H1 (cell line): Measurements from ENCODE around the gene RBM45. TPM values are rescaled to one million over a fixed set of nuclear protein-coding genes. Genes with fewer than 3 reads are reported as not detected.

ENCODE experiments used
- CTCF ChIA-PET: fragments of 300-600 bp; sonication (Branson Sonifier 250); formaldehyde crosslinking; loops from one replicate; lab custom pipeline; 2021; ENCODE audit not compliant: partially characterized antibody; lab: Charles Lee
- POLR2A ChIA-PET: fragments of 300-600 bp; sonication (Branson Sonifier 250); formaldehyde crosslinking; loops from one replicate; lab custom pipeline; 2021; ENCODE audit warnings: inconsistent platforms; ENCODE audit not compliant: partially characterized antibody; lab: Charles Lee
- DNase-seq, 2 experiments: peaks; one replicate each; pipeline versions ENCODE4 v3.0.0 to v3.0.0-alpha.2; 2010 to 2022; ENCODE audit warnings: low spot score in 2 of 2, low read depth in 1 of 2, mixed read lengths in 1 of 2
- FAIRE-seq: peaks from 2 replicates; lab custom pipeline; 2011; peaks lifted over from hg19 to GRCh38; lab: Jason Lieb, UNC
- H2AFZ ChIP-seq: 2 replicates; pipeline ENCODE4 v1.8.1; 2012; ENCODE audit warnings: low read length, inconsistent platforms
- H2AK5ac ChIP-seq: 2 replicates; pipeline ENCODE4 v1.6.1; 2013; ENCODE audit warnings: low read depth, low read length
- H2BK120ac ChIP-seq: replicated peaks from 2 replicates; pipeline ENCODE3; 2013; ENCODE audit warnings: low read depth, low read length, inconsistent platforms
- H2BK12ac ChIP-seq: 2 replicates; pipeline ENCODE4 v1.6.1; 2013; ENCODE audit warnings: low read depth, low read length
- H2BK15ac ChIP-seq: 2 replicates; pipeline ENCODE4 v1.6.1; 2013; ENCODE audit warnings: low read length
- H2BK20ac ChIP-seq: 2 replicates; pipeline ENCODE4 v1.6.1; 2013; ENCODE audit warnings: low read length
- H2BK5ac ChIP-seq: 2 replicates; pipeline ENCODE4 v1.6.1; 2013; ENCODE audit warnings: low read depth, low read length
- H3K14ac ChIP-seq: 2 replicates; pipeline ENCODE4 v1.6.1; 2013; ENCODE audit warnings: inconsistent platforms; ENCODE audit not compliant: insufficient read length
- H3K18ac ChIP-seq: 2 replicates; pipeline ENCODE4 v1.6.1; 2013; ENCODE audit warnings: low read length; ENCODE audit errors: extremely low read depth
- H3K23ac ChIP-seq: 2 replicates; pipeline ENCODE4 v1.6.1; 2013; ENCODE audit warnings: inconsistent platforms; ENCODE audit not compliant: insufficient read length
- H3K23me2 ChIP-seq: 2 replicates; pipeline ENCODE4 v1.6.1; 2013; ENCODE audit warnings: low read depth, low read length
- H3K27ac ChIP-seq: 2 replicates; pipeline ENCODE4 v1.6.1; 2011; ENCODE audit warnings: low read depth, low read length, inconsistent platforms
- H3K27me3 ChIP-seq, 4 experiments: replicated peaks in 1 of 4; 1 replicate in 1 of 4; 2 replicates in 3 of 4; pipeline versions ENCODE4 v1.6.1 to v1.8.1; 2011 to 2013; ENCODE audit warnings: low read length in 3 of 4, mild to moderate bottlenecking in 3 of 4, inconsistent platforms in 2 of 4, mixed read lengths in 2 of 4, moderate library complexity in 1 of 4; ENCODE audit not compliant: control insufficient read depth in 3 of 4, insufficient read depth in 3 of 4; ENCODE audit errors: extremely low read depth in 1 of 4
- H3K36me3 ChIP-seq, 4 experiments: 2 replicates each; pipeline versions ENCODE4 v1.6.1 to v1.8.1; 2011 to 2013; ENCODE audit warnings: mild to moderate bottlenecking in 4 of 4, low read length in 3 of 4, moderate library complexity in 2 of 4, control low read depth in 1 of 4, inconsistent platforms in 1 of 4; ENCODE audit not compliant: insufficient read depth in 4 of 4, control insufficient read depth in 2 of 4
- H3K4ac ChIP-seq: replicated peaks from 2 replicates; pipeline ENCODE3; 2013; ENCODE audit warnings: low read length, low read depth, mixed read lengths, inconsistent platforms; ENCODE audit not compliant: insufficient read length
- H3K4me1 ChIP-seq, 4 experiments: replicated peaks in 1 of 4; 1 replicate in 1 of 4; 2 replicates in 3 of 4; pipeline versions ENCODE4 v1.6.1 to v1.8.1; 2011 to 2013; ENCODE audit warnings: low read length in 3 of 4, inconsistent platforms in 2 of 4, mixed read lengths in 1 of 4; ENCODE audit not compliant: insufficient read depth in 4 of 4, control insufficient read depth in 3 of 4
- H3K4me2 ChIP-seq, 2 experiments: 2 replicates each; pipeline versions ENCODE4 v1.6.1 to v1.8.1; 2011 to 2013; ENCODE audit warnings: low read depth in 2 of 2, low read length in 2 of 2, control low read depth in 1 of 2, inconsistent platforms in 1 of 2, mild to moderate bottlenecking in 1 of 2; ENCODE audit not compliant: insufficient read depth in 1 of 2
- H3K4me3 ChIP-seq, 4 experiments: fragments of 200-600, 300-600 bp in 1 of 4; sonication (generic), shearing (Covaris generic), sonication (Bioruptor Twin) in 1 of 4; 2 replicates each; pipeline versions ENCODE4 v1.5.1 to v1.8.1; 2011 to 2016; ENCODE audit warnings: low read length in 4 of 4, low read depth in 3 of 4, control low read depth in 2 of 4, inconsistent platforms in 2 of 4, mild to moderate bottlenecking in 2 of 4, mixed read lengths in 1 of 4, moderate library complexity in 1 of 4; ENCODE audit not compliant: insufficient read depth in 2 of 4; ENCODE audit errors: extremely low read depth in 1 of 4
- H3K56ac ChIP-seq: replicated peaks from 2 replicates; pipeline ENCODE3; 2013; ENCODE audit warnings: low read depth, mild to moderate bottlenecking, mixed read lengths, low read length, inconsistent platforms; ENCODE audit not compliant: insufficient read length
- H3K79me1 ChIP-seq: 2 replicates; pipeline ENCODE4 v1.6.1; 2013; ENCODE audit warnings: low read depth, low read length, control low read depth
- H3K79me2 ChIP-seq, 2 experiments: 2 replicates each; pipeline versions ENCODE4 v1.6.1 to v1.8.1; 2012 to 2013; ENCODE audit warnings: low read length in 2 of 2, mild to moderate bottlenecking in 2 of 2, inconsistent platforms in 1 of 2; ENCODE audit not compliant: insufficient read depth in 2 of 2, control insufficient read depth in 1 of 2
- H3K9ac ChIP-seq, 4 experiments: replicated peaks in 1 of 4; 1 replicate in 1 of 4; 2 replicates in 3 of 4; pipeline versions ENCODE4 v1.6.1 to v1.8.1; 2011 to 2013; ENCODE audit warnings: low read depth in 3 of 4, low read length in 3 of 4, control low read depth in 2 of 4, mild to moderate bottlenecking in 2 of 4, moderate library complexity in 2 of 4, inconsistent platforms in 1 of 4; ENCODE audit errors: extremely low read depth in 1 of 4
- H3K9me3 ChIP-seq, 2 experiments: 2 replicates each; pipeline versions ENCODE4 v1.6.1 to v1.8.1; 2012 to 2013; ENCODE audit warnings: mild to moderate bottlenecking in 2 of 2, moderate library complexity in 2 of 2, control low read depth in 1 of 2, inconsistent platforms in 1 of 2, low read depth in 1 of 2, low read length in 1 of 2, mixed read lengths in 1 of 2; ENCODE audit not compliant: insufficient read depth in 2 of 2
- H4K20me1 ChIP-seq, 2 experiments: replicated peaks in 1 of 2; 2 replicates each; pipeline versions ENCODE3 to v1.8.1; 2011 to 2013; ENCODE audit warnings: inconsistent platforms in 2 of 2, low read length in 2 of 2, mild to moderate bottlenecking in 1 of 2; ENCODE audit not compliant: insufficient read depth in 2 of 2, control insufficient read depth in 1 of 2
- H4K5ac ChIP-seq: 2 replicates; pipeline ENCODE4 v1.6.1; 2013; ENCODE audit warnings: low read length, low read depth, mixed read lengths, inconsistent platforms; ENCODE audit not compliant: insufficient read length
- H4K8ac ChIP-seq: 2 replicates; pipeline ENCODE4 v1.8.0; 2013; ENCODE audit warnings: mild to moderate bottlenecking, moderate library complexity, low read length, inconsistent platforms; ENCODE audit not compliant: insufficient read depth; ENCODE audit errors: extremely low read depth
- H4K91ac ChIP-seq: replicated peaks from 2 replicates; pipeline ENCODE3; 2013; ENCODE audit warnings: low read length, mixed read lengths, inconsistent platforms; ENCODE audit not compliant: insufficient read length
- KDM5A ChIP-seq: fragments of 200-600 bp; IDR thresholded peaks from 2 replicates; pipeline ENCODE4 v1.7.1; 2012; ENCODE audit warnings: mild to moderate bottlenecking, low read length, inconsistent platforms, mixed read lengths
- NANOG ChIP-seq: IDR thresholded peaks from 2 replicates; pipeline ENCODE4 v1.6.1; 2011; ENCODE audit warnings: low read length, low read depth, mild to moderate bottlenecking, inconsistent platforms; ENCODE audit not compliant: insufficient read depth, poor library complexity, severe bottlenecking
- RAD21 ChIP-seq, 2 experiments: IDR thresholded peaks in 1 of 2; conservative IDR thresholded peaks in 1 of 2; 2 replicates each; pipeline ENCODE4 v1.6.1; 2011; ENCODE audit warnings: low read depth in 2 of 2, low read length in 2 of 2, improper control_type of control experiment in 1 of 2, inconsistent platforms in 1 of 2, mild to moderate bottlenecking in 1 of 2, moderate library complexity in 1 of 2
- RBBP5 ChIP-seq: IDR thresholded peaks from 2 replicates; pipeline ENCODE4 v1.7.1; 2012; ENCODE audit warnings: low read depth, mild to moderate bottlenecking, inconsistent platforms, low read length, moderate library complexity, borderline replicate concordance
- SIN3A ChIP-seq, 2 experiments: IDR thresholded peaks in 1 of 2; conservative IDR thresholded peaks in 1 of 2; 2 replicates each; pipeline ENCODE4 v1.6.1; 2011 to 2012; ENCODE audit warnings: low read length in 2 of 2, improper control_type of control experiment in 1 of 2, low read depth in 1 of 2, mild to moderate bottlenecking in 1 of 2
- SIRT6 ChIP-seq: IDR thresholded peaks from one replicate; pipeline ENCODE4 v1.7.1; 2012; ENCODE audit warnings: low read length, inconsistent platforms
- SRF ChIP-seq: IDR thresholded peaks from 2 replicates; pipeline ENCODE4 v1.6.1; 2011; ENCODE audit warnings: mild to moderate bottlenecking, low read depth, low read length, moderate library complexity
- TAF7 ChIP-seq: optimal IDR thresholded peaks from 2 replicates; pipeline ENCODE3; 2011; ENCODE audit warnings: low read depth, mild to moderate bottlenecking, inconsistent platforms, low read length, moderate library complexity, borderline replicate concordance
- WGBS, 2 experiments: shearing (Covaris generic) in 1 of 2; methylation state at CpG; one replicate each; pipeline versions ENCODE4 v1.1.6 to v1.1.7; 2013 to 2015; ENCODE audit warnings: low lambda C conversion rate in 2 of 2, mixed read lengths in 2 of 2, inconsistent platforms in 1 of 2, low coverage in 1 of 2, missing lambda C conversion rate in 1 of 2; ENCODE audit not compliant: insufficient replicate concordance in 2 of 2, insufficient coverage in 1 of 2, insufficient read length in 1 of 2; ENCODE audit errors: extremely low coverage in 1 of 2, missing lambda C conversion rate in 1 of 2; 5-methylcytosine and 5-hydroxymethylcytosine counted together
- polyA plus RNA-seq, 7 experiments: library from polyadenylated mRNA; depleted of rRNA in 3 of 7; stranded (reverse) in 5 of 7; unstranded in 2 of 7; fragments of >200 nt in 5 of 7; fragments of 200-250 nt in 2 of 7; gene quantifications; 1 replicate in 5 of 7; 2 replicates in 1 of 7; 4 replicates in 1 of 7; pipeline versions ENCODE4 v1.2.1 to v1.2.3, GENCODE V29; 2011 to 2013; ENCODE audit warnings: missing spikeins in 2 of 7, mixed read lengths in 2 of 7
- total RNA-seq: library from RNA; stranded (reverse); fragmentation: NEBNext Ultra II Directional; extraction: Animal tissue kit (Norgen Biotek cat#: 25700); gene quantifications from 2 replicates; pipeline ENCODE4 v1.2.1, GENCODE V29; 2021

RBM45 gene
- total and polyA plus RNA-seq, 2 of the 8 experiments (the other 6 are each of a cell fraction or from before 2014, with no cell fraction given): 4.7 to 10.4 TPM

DNA sequence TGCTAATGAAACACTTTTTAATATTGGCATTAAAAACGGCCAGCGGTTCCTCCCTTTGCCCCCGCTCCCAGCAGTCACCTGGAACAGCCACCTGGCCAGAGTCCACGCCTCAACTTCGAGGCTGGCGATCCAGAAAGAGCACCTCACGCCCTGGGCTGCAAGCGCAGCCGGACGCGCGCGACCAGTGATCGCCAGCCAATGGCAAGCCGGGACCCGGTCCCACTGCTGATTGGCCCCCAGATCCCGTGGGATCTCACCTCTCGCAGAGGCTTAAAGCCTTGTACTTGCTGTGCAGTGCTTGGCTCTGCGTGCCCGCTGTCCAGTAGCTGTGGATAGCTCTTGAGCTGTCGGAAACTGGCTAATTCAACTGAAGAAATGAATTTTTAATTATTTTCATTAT is 4.1 kb upstream of the RBM45 start:
- Histone ChIP-seq H3K23ac (no peak overlapping the region), H3K23me2 (peaks cover 8% of the 10 kb centered on the region; the same call in 1 of the 2 replicates), H2BK20ac (no peak overlapping the region), H3K79me1 (no peaks in the 10 kb centered on the region), H2AK5ac (no peak overlapping the region), H3K9ac (no peak overlapping the region), H3K27ac (no peak overlapping the region), H3K4me1 (0 out of 7 replicates have a peak, but pooled peaks cover 0 to under 1% (median 0%) of the 10 kb centered on the region in 4 experiments), H3K14ac (no peak overlapping the region), H4K20me1 (no peaks in the 10 kb centered on the region), H4K5ac (no peak overlapping the region), H2AFZ (no peak overlapping the region), H2BK120ac (no peak overlapping the region), H2BK5ac (no peak overlapping the region), H3K79me2 (no peaks in the 10 kb centered on the region), H3K4me2 (no peak overlapping the region), H2BK15ac (no peak overlapping the region), H3K4me3 (no peak overlapping the region), H3K56ac (no peak overlapping the region), H3K4ac (no peak overlapping the region), H4K8ac (no peak overlapping the region), H3K36me3 (no peaks in the 10 kb centered on the region), H3K9me3 (no peaks in the 10 kb centered on the region), H3K27me3 (no peaks in the 10 kb centered on the region), H4K91ac (no peak overlapping the region), H3K18ac (no peak overlapping the region), H2BK12ac (no peak overlapping the region; the same call in 1 of the 2 replicates)
- TF ChIP-seq KDM5A (no peak), RBBP5 (no peak), SIRT6 (no peak), NANOG (no peak), TAF7 (no peak), SRF (no peak), RAD21 (IDR thresholded peaks at IDR 0.05 in 1 of 2, conservative IDR thresholded peaks at IDR 0.05 in 1 of 2; ENCODE audit: low read depth in 2 of 2, low read length in 2 of 2) (no peak), SIN3A (conservative IDR thresholded peaks at IDR 0.05 in 1 of 2, IDR thresholded peaks at IDR 0.05 in 1 of 2; ENCODE audit: low read depth in 1 of 2, low read length in 2 of 2) (no peak)
- DNase-seq (no peak), FAIRE-seq (no peak)
- 81% methylated on average over 21 of the region's 21 CpGs; no CpG with 5 or more reads in 1 of the 2 experiments for WGBS, 2 experiments
- CTCF ChIA-PET: interaction anchor here (0.6 kb wide), 1 partner anchor 200 kb away, joined by 3 read pairs; no protein-coding TSS in a partner anchor
- POLR2A ChIA-PET: interaction anchor here (0.6 to 1.3 kb wide), 2 partner anchors 343 to 373 kb away, joined by 3 read pairs; partner anchors contain the start of genes PJVK and PRKRA
